Stimulated activated CD4-positive, alpha-beta T cell treated with anti-CD3 and anti-CD28 coated beads, TNF-alpha, amount 100 ng/mL, for 48 hours (primary cell): ENCODE data around the gene SOX10.

Source experiments
- DNase-seq, 3 donors: peaks; one replicate each; pipeline ENCODE4 v3.0.0-alpha.2; 2020; ENCODE audit warnings: low read depth in 3 of 3

Gene SOX10

DNA sequence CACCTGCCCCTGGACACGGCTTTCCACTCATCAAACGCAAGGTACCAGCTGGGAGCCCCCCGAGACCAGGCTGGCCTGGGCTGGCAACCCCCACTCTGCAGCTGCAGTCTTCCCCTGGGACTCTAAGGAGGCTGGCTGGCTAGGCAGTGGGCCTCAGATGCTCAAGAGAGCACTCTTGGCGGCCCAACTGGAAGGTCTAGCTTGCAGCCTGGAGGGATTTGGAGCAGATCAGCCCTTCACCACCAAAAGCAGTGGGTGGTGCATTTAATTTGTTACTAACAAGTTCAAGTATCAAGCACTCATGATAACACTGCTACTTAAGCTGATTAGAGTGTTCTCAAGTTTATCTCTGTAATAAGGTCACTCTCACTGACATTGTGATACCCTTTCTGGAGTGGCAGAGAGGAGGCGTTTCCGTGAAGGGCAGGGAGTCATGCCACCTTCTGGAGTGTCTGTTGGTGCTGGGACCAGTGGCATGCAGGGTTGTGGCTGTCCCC is 52.4 kb downstream of the SOX10 start:
- no peak for DNase-seq

DNA sequence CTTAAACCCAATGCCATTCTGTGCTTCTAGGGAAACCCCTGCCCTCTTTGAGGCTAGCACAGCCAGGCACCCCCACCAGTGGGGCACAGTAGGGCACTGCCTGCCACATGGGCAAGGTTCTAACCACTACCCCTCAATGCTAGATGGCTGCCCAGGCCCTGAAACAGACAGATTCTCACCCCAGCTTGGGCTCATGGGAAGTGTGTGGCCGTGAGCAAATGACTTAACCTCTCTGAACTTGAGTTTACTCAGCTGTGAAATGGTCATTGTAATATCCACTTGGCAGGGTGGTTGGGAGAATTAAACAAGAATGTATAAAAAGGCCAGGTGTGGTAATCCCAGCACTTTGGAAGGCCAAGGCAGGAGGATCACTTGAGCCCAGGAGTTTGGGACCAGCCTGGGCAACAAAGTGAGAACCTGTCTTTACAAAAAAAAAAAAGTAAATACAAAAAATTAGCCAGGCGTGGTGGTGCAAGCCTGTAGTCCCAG is 53.4 kb downstream of the SOX10 start:
- DNase-seq, result no peak

DNA sequence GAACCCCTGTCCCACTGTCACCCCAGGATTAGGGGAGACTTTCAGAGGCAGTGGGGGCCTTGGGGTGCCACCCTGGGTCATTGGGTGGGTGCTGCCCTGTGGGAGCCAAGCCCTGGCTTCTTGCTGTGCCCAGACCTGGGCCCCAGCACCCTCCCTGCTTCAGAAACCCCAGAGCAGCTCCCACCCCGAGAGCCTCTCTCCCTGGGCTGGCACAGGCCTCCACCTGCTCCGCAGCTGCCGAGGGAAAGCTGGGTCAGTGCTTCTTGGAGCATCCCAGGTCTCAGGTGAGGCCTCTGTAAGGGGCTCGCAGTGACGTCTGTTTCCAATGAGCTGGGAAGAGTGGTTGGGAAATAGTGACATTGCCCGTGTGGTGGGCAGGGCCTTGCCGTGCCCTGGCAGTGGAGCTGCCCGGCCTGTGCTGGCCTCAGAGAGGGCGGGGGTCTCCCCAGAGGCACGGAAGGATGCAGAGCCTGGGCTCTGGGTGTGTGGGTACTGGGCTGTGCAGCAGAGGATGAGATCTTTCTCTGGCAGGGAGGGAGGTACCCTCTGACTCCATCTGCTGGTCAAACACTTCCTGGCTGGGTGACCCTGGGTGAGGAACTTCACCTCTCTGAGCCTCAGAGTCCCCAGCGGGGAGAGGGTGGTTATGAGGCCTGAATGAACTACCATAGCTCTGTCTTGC is 53.9 kb downstream of the SOX10 start:
- no peak for DNase-seq

DNA sequence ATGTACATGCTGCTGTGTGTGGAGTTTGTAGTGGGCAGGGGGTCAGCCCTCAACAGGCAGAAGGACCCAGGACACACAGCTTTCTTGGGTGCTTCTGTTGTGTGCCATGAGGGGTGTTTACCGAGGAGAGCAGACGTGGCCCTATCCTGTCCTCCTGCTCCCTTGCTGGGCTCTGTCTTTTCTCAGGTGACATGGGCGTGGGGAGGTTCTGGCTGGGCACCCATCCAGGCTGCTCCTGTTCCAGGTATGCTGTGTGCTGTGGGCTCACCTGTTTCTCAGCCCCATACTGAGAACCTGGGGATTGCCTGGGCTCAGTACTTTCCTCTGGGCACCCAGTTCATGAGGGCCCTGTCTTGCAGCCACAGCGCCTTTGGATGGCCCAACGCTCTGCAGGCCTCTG is 55.0 kb downstream of the SOX10 start:
- no peak for DNase-seq

DNA sequence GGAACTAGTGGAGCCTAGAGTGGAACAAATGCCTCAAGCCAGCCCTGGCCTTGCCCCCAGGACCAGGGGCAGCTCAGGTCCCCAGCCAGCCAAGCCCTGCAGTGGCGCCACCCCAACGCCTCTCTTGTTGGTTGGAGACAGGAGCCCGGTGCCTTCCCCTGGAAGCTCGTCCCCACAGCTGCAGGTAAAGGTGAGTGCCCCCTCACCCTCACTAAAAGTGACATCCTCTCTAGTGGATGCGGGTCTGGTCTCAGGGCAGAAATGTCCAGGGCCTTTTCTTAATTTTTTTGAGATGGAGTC is 56.8 kb downstream of the SOX10 start:
- no peak for DNase-seq

DNA sequence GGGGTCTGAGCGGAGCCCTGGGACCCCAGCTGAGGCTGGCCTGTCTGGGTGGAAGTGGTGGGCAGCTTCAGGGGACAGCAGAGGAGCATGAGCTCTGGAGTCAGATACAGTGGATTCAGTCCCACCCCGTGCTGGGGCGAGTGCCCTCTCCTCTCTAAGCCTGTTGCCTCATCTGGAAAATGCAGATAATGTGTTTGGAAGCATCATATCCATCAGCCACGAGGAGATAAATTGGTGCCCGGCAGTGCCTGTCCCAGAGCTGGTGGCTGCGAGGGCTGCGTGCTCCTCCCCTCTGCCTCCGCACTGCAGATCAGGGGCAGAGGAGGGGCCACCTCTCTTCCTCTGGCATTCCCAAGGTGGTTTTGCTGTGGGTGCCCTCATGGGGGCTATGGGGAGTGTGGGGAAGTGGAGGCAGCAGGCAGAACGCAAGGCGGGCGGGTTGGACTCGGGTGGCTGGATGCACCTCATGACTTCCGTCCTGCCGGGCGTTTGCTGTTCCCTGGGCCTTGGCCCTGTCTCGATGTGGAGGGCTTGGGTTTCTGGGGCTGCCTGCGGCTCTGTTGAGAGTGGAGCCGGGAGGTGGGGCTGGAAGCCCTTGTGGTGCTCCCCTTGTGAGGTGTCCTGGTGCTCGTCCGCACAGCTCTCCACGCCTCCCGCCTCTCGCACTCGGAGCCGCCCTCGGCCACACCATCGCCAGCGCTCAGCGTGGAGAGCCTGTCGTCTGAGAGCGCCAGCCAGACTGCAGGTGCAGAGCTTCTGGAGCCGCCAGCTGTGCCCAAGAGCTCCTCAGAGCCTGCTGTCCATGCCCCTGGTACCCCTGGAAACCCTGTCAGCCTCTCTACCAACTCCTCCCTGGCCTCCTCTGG is 57.4 kb downstream of the SOX10 start:
- DNase-seq, result no peak

DNA sequence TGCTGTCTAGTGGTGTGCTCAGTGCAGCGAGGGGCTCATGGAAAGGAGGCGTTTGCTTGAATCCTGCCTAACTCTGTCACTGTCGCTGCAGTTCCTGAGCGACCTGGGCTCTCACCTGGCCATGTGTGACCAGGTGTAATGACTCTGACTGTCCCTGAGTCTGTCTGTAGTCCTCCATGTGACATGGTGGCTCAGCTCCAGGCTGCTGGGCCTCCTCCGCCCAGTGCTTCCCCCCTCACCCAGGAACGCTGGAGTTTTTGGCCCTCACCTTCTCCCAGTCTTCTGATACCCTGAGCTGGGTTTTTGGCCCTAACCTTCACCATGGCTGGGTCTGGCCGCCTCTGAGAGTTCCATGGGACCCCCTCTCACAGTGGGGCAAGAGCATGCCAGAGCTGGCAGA is 58.0 kb downstream of the SOX10 start:
- DNase-seq, result no peak

DNA sequence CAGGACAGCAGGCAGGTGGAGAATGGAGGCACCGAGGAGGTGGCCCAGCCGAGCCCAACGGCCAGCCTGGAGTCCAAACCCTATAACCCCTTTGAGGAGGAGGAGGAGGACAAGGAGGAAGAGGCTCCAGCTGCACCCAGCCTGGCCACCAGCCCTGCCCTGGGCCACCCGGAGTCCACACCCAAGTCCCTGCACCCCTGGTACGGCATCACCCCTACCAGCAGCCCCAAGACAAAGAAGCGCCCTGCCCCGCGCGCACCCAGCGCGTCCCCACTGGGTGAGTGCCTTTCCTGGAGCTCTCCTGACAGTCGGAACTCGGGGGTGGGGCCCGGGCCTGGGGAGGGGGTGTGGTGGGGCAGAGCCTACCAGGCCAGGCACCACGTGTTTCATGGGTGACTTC is 58.6 kb downstream of the SOX10 start:
- DNase-seq, result no peak

DNA sequence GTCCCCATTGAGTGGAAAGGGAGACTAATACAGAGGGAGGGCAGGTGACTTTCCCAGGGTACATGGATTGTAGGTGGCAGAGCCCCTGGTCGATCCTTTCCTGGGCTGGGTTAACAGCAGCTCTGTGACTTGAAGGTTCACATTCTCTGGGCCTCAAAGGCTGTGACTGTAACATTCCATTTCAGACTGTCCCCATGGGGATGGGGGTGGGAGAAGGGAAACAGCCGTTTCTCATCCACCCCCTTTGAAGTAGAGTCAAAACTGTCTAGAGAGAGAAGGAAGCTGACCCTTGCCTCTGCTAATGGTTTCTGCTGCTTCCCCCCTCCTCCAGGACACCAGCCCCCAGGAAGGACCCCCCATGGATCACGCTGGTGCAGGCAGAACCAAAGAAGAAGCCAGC is 59.0 kb downstream of the SOX10 start:
- DNase-seq, result no peak

DNA sequence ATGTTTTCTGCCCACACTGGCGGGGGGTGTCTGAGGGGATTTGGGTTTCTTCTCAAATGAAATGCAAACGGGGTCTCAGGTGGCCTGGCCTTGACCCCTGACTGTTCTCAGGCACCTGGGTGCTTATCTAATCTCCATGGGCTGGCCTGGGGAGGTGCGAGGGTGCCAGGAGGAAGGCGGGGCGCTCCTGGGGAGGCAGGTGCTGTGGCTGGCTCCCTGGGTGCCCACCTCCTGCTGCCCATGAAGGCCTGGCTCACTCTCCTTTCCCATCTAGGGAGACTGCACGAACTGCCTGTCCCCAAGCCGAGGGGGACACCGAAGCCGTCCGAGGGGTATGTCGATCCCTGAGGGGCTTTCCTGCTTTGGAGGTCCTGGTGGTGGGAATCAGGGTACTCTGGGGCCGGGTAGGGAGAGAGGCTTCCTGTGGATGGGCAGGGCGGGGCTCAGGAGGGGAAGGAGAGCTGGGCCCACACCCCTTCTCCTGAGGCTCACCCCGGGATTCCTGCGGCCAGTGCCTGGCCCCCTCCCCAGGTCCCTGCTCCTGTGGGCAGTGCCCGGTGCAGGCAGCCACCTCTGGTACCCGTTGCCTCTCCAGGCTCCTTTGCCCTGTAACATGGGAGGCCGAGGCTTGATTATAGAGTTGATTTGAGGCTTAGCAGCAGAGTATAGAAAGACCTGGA is 59.8 kb downstream of the SOX10 start:
- DNase-seq, result no peak

DNA sequence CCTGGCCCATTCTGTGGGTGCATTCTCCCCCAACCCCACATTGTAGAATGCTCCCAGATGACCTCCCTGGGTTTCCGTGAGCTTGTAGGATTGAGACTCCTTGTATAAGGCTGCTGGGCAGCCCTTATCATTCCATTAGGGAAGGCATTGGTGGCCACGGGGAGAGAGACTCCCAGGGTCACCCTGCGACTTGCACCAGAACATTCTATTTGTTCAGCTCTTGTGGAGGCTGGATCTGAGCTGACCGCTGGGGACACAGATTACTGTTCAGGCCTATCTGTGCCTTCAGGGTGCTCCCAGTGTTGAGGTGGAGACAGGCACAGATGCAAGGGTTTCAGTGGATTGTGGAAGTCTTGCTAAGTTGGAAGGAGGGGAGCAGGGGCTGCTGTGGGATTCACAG is 60.4 kb downstream of the SOX10 start:
- no peak for DNase-seq
